Right renal cortex interstitium (tissue), 3 donors: ENCODE measurements around the gene SNAI3. TPM values are rescaled to one million over a fixed set of nuclear protein-coding genes. Genes with fewer than 3 reads are reported as not detected.
"Not testable (repeated sequence)": the region's sequence is repeated elsewhere in the genome, so short reads cannot be mapped to it uniquely, and the experiment has no call there.

Source experiments
- DNase-seq, 3 donors: peaks; one replicate each; pipeline ENCODE4 v3.0.0-alpha.2; 2013; ENCODE audit warnings: low read depth in 3 of 3, low spot score in 2 of 3
- polyA plus RNA-seq, 3 donors: library from polyadenylated mRNA; unstranded; fragments of 120-200 nt; gene quantifications; one replicate each; pipeline ENCODE4 v1.2.1, GENCODE V29; 2013; ENCODE audit not compliant: insufficient read length in 3 of 3

Gene SNAI3
- polyA plus RNA-seq, 3 donors, result 0.42 to 0.62 (median 0.47) TPM

DNA sequence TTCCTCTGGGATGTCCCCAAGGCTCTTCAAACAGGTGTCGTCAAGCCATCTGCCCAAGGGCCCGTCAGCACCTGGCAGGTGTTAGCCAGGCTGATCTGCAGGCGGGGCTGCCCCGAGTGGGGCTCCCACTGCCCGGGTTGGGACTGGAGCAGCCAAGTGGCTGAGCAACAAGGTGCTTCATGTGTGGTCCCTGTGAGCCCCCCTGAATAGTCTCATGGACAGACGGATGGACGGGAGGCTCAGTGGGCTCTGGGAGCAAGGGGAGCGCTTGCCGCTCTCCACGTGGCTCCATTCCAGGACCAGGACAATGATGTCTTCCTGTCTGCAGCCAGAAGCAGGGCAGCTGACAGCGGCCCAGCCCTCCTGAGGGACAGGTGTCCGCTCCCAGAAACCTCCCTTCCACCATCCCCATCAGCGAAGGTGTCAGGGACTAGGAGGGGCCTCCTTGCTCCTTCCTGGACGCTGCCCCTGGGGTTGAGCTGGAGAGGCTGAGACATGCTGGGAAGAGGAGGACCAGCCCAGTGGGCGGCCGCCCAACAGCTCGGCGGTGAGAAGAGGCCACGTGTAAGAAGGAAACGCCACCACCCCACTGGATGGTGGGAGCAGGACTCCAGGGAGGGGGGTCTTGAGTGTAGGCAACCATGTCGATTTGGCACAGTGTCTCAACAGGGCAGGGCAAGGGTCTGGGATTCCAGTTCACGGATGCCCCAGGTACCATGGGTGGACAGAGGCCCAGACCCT is 9.6 kb downstream of the SNAI3 start:
- no peak for DNase-seq

DNA sequence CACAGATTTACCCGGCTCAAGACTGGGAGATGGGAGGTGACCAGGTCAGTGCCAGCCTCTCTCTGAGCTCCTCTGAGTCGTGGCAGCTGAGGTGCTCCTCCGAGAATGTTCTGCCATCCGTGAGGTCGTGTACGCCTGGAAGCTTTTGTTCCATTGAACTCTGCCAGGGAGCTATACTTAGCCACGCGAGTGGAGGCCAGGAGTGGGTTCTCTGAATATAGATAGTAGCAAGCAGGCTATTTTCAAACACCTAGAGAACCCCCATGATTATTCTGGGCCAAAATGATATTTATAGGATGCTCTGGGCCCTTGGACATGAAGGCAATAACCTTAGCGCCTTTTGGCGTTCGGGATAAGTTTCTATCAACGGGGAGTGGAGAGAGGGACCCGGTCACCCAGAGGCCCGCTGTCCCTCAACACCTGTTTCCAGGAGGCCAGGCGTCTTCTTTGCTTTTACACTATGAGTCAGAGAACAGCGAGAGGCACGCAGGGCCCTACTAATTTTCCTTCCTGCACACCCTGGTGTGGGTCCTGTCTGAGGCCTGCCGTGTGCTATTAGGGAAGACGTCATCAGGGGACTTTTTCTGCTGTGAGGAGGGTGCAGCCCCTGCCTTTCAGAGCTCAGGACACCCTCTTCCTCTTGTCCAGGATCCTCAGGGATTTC is 12.5 kb downstream of the SNAI3 start:
- DNase-seq, result no peak

DNA sequence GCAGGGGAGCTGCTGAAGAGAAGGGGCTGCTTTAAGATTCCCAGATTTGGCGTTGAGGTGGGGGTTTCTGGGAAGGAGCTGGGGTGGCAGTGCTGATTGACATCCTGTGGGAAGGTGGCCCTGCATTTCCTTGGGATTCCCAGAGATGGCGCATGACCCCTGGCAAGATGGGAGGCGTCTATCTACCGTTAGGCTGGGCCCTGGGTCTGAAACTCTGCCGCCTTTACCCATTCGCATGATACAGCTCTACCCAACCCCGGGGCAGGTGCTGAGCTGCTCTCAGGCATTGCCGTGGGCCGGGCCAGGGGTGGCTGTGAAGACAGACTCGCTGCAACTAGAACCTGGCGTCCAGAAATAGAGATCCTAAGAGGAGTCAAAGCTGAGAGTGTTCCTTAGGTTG is 13.5 kb downstream of the SNAI3 start:
- no peak for DNase-seq

DNA sequence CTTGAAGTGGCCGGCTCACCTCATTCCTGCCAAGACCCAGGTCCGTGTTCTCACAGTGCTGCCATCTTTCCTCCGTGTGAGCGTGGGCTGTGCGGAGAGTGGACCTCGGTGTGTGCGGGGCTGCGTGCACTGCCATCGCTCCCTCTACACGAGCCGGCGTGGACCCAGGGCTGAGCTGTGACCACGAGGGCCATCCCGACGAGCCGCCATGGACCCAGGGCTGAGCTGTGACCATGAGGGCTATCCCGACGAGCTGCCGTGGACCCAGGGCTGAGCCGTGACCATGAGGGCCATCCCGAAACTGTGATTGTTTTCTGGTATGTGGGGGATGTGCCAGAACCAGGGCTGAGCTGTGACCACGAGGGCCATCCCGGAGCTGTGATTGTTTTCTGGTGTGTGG is 14.5 kb downstream of the SNAI3 start:
- DNase-seq, result no peak

DNA sequence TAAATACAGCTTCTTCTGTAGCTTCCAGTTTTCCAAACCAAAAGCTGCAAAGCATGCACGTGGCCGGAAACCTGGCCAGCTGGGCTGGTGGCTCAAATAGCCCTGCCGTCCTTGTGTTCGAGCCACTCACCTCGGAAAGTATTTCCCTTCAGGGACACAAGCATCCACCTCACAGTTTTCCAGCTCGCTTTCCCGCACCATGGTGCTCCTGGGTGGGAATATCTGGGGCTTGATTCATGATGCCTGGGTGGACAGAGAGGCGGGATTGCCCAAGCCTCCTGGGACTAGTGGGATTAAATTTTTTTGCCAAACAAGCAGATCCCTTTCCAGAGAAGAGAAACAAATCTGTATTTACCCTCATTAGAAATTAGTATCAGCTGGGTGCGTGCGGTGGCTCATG is 16.3 kb downstream of the SNAI3 start:
- DNase-seq, result no peak

DNA sequence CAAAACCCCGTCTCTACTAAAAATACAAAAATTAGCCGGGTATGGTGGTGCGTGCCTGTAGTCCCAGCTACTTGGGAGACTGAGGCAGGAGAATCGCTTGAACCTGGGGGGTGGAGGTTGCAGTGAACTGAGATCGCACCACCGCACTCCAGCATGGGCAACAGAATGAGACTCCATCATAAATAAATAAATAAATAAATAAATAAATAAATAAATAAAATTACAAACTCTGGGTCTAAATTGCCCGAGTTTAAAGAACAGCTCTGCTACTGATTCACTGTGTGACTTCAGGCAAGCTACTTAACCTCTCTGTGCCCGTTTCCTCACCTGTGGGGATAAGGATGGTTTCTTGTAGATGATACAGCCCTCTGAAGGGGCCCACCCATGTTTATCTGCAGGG is 16.8 kb downstream of the SNAI3 start:
- DNase-seq, result not testable (repeated sequence)

DNA sequence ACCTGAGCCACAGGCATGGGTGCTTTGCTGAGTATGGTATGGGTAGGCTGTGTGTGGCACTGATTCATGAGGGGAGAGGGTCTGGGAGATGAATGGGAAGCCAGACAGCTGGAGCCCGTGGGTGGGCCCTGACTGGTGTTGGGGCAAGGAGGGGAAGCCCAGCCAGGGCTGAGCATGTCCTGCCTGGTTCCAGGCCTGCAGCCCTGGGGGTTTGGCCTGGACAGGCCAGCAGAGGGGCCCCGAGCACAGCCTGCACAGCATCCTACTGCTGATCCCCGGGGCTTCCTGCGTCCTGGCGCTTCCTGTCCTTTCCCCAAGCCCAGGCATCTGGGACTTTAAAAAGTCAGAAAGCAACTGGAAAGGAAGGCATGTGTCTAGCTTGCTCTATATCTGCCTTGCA is 18.8 kb downstream of the SNAI3 start:
- no peak for DNase-seq

DNA sequence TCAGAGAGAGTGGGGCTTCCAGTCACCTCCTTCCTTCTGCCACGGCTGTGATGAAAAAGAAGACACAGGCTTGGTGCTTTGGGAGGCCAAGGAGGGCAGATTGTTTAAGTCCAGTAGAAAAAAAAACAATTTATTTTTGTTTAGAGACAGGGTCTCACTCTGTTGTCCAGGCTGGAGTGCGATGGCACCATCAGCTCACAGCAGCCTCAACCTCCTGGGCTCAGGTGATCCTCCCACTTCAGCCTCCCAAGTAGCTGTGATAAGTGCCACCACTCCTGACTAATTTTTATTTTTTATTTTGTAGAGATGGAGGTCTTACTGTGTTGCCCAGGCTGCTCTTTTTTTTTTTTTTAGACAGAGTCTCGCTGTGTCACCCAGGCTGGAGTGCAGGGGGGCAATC is 20.7 kb downstream of the SNAI3 start:
- no peak for DNase-seq

DNA sequence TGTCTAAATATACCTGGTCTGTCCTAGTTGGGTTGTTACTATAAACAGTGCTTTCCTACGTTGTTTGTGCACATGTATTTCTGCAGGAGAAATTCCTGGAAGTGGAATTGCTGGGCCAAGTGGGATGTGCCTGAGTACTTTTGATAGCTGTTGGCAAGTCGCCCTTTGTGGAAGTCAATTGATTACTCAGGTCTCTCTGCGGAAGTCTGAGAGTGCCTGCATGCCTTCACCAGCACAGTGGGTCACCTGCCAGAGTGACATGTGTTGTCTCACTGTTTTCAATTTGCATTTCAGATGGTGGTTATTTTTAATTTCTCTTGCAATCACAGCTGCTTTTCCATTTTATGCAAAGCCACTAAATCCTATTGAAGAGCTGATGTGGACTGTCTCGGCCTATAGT is 21.2 kb downstream of the SNAI3 start:
- no peak for DNase-seq

DNA sequence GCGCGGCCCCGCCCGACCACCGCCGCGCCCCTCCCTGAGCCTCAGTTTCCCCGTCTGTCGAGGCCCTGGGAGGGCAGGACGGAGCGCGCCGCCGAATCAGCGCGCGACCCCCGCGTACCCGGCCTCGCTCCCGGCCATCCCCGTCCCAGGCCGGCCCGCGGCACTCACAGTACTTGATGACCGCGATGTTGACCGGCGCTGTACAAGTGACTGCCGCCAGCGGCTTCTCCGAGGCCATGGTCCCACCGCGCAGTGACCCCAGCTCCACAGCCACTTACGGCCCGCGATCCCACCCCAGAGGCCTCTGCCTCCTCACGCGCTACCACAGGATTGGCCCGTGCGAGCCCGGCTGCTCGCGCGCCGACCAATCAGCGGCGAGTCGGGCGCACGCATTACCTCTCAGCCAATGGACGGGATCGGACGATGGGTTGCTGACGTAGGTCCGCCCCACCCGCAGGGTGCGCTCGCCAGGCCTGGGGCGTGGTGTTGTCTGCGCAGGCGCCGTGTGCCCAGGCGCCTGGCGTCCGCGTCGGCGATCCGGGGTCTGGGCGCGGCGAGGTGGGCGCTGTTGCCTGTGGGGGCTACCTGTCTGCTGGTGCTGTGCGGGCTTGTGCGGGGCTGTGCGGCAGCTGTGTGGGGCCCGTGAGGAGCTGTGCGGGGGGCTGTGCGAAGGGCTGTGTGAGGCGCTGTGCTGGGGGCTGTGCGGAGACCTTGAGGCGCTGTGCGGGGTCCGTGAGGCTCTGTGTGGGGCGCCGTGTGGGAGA is 23.3 kb downstream of the SNAI3 start, which contains the start of gene MVD:
TSS of gene MVD (minus strand) at position 249 of the 764 bp plus-strand sequence. CDS start at position 238, 11 bp downstream.
- peak; percentile 89 to 96 (median 90) for DNase-seq

DNA sequence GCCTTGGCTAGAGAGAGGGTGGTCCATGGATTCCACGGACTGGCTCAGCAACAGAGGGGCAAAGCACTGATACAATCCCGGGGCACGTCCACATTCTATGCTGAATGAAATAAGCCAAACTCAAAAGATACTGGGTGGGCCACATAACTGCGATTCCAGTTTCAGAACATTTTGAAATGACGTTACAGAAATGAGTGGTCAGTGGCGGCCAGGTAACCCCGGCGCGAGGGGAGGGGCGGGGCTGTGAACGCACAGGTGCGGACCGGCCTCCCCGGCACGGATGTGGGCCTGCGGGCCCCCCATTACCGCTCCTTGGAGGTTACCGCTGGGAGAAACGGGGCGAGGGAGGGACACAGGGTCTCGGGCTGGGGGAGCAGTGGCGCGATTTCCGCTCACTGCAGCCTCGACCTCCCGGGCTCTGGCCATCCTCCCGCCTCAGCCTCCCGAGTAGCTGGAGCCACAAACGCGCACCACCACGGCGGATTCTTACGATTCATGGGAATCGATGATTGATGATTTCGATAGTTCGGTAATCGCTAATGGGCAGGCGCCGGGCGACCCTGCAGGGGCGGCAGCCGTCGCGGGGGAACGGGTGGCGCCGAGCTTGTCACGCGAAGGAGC is 24.0 kb downstream of the SNAI3 start:
- DNase-seq, result no peak

DNA sequence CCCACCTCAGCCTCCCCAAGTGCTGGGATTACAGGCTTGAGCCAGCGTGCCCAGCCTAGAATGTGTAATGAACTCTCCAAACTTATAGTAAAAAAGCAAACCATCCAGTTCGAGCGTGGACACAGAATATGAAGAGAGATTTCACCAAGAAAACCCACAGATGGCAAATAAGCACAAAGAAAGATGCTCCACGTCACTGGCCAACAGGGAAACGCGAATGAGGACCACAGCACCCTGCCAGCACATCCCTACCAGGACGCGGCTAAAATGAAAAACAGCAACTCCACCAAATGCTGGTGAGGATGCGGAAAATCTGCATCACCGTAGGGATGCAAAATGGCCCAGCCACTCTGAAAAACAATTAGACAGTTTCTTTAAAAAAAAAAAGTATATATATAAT is 24.8 kb downstream of the SNAI3 start:
- DNase-seq, result no peak

DNA sequence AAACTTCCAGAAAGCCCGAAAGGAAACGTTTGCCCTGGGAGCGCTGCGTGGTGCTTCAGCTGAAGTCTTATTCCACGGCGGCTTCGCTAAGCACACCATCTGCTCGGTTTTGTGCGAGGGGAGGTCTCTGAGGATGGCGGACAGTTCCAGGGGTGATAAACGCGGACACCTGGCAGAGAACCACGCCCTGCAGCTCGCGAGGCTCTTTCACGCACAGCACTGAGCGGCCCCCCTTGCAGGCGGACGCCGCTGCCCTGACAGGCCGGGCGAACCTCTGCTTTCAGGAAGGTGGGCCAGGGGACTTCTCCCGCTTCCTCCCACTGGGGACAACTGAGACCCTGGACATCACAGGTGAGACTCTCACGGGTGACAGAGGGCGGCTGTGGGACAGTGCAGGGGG is 27.1 kb downstream of the SNAI3 start:
- DNase-seq, result no peak

DNA sequence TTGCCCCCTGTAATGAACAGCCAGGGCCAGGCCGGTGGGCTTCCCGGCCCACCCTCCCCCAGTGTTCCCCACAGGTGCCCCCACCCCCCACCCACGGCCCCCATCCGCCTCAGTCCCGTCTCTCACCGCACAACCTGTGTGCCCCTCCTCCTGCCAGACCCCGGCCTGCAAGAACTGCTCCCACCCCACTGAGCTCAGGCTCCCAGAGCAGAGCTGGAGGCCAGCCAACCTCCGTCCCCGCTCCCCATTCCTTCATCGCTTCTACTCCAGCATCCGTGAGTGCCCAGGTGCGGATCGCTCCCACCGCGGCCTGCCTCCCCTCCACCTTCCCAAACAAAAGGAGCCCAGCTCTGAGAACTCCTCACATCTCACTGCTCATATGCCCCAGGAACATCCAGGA is 27.6 kb downstream of the SNAI3 start:
- DNase-seq, result no peak

DNA sequence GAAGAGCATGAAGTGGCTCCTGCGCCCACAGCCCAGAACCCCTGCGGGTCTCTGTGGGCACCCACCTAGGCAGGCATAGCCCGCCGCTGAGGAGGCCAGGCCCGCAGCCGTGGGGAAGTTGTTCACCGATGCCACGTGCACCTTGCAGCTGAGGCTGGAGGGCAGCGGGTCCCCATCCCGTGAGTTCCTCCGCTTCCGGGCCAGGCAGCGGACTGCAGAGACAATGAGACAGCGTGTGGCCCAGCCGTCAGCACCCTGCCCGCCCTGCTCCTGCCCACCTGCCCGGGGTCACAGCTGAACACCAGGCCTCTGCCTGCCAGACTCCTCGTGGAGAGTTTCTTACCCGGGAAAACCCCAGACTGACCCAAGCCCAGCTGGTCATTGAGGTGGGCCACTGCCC is 28.9 kb downstream of the SNAI3 start:
- DNase-seq, result no peak

DNA sequence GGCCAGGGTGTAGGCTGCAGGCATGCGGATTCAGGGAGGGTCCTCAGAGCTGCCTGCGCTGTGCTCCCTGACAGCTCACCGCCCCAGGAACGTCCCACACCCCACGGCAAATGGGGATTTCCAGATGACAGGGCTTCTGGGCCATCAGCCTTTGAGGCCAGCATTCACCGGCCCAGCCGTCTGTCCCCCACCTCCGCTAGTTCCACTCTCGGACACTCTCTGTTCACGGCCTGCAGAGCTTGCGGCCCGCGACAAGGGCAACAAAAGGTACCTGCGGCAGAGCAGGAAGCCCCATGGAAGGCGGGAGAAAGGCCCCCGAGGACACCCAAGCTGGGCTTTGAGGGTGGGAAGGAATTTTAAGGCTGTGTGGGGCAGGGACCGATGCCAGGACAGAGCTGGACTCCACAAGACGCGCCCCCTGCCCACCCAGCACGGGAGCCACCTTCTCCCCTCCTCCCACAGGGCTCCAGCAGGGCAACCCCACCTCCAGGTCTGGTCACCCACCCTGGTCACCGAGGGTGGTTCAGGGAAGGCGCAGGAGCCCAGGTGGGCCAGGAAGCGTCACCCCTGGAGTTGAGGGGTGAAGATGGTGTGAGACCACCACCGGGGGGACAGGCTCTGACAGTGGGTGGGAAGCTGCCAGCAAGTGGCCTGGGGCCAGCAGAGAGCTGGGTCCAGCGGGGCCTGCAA is 29.9 kb downstream of the SNAI3 start:
- no peak for DNase-seq

DNA sequence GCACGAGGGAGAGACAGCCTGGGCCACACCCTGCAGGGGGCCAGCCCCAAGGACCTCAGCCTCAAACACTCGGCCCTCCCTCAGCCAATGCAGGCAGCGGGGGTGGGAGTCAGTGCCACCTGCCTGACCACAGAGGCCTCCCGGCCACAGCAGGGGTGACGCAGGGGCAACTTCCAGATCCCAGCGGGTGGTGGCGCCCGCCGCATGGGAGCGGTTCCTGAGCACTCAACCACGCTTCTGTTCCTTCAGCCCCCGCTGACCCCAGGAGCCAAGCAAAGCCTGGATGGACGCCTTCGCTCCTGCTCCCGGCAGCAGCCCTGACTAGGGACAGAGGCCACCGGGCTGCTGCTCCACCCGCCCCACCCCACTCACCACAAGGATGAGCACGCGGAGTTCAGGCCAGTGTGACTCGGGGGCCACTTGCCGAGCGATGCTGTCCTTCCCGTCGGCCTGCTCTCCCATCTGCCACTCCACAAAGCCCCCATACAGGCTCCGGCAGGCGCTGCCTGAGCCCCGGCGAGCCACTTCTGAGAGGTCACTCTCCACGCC is 30.5 kb downstream of the SNAI3 start:
- DNase-seq, result no peak

DNA sequence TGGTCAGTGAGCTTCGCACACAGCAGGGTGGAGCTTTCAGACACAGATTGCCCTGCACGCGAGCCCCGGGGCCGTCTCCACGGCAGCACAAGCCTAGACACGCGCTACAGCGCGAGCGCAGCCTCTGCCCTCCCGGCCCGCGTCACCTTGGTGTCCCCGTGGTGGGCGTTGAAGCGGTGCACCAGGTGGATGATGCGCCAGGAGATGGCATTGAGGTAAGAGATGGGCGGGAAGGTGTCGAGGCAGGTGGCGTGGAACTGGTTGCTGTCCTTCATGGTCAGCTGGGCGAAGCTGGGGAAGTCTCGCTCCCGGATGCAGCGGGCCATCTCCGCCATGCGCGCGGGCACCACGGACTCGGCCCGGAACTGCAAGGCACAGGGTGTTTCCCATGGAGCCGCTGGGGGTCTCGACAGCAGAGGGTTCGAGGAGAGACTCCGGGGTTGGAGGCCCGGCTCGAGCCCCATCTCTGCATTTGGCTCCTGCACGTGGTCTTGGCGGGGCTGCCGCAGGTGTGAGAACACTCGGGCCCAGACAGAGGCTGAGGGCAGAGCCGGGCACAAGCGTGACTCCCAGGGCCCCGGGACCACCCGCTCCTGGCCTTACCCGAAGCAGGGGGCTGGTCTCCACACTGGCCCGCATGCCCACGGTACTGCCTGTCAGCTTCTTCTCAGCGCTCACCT is 31.1 kb downstream of the SNAI3 start:
- DNase-seq, result no peak

DNA sequence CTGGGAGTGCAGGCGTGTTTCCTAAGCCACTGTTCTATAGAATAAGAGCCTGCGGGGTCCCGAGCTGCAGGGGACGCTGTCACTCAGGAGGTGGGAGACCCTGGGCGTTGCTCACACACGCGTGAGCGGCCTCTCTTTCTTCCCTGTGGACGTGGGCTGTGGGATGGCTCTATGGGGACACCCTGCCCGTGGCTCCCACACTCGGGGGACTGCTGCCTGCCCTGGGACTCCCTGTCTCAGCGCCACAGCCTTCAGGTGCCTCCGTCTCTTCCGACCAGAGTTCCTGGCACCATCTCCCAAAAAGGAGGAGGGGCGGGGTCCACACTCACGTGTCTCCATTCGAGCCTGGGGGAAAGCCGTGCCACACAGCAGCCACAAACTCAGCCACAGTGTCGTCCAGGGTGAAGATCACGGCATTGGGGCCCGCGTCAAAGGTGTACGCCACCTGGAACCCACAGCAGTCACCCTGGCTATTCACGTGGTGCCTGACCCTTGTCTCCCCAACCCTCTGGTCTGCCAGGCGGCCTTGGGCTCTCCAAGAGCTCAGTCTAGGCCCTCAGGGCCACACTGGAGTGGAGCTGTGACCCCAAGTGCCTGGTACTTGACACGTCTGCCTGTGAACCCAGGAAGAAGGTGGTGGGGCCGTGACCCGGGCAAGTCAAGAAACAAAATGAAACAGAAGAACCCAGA is 31.8 kb downstream of the SNAI3 start:
- no peak for DNase-seq
